Caco-2 (cell line): Measurements from ENCODE around the gene MSH4. TPM values are rescaled to one million over a fixed set of nuclear protein-coding genes. Genes with fewer than 3 reads are reported as not detected.
"Not testable (repeated sequence)": the region's sequence is repeated elsewhere in the genome, so short reads cannot be mapped to it uniquely, and the experiment has no call there.

Experiments
- BruUV-seq: library from RNA; stranded (reverse); fragments of 400-500 nt; replicated peaks from 2 replicates; lab custom pipeline; 2021; lab: Mats Ljungman, UMichigan
- CTCF ChIA-PET: fragments of 300-600 bp; sonication (Branson Sonifier 250); formaldehyde crosslinking; loops from one replicate; lab custom pipeline; 2022; ENCODE audit warnings: antibody characterized with exemption; lab: Charles Lee
- POLR2A ChIA-PET: fragments of 300-600 bp; sonication (Branson Sonifier 250); formaldehyde crosslinking; loops from one replicate; lab custom pipeline; 2022; ENCODE audit warnings: antibody characterized with exemption; lab: Charles Lee
- DNase-seq, 2 experiments: peaks; one replicate each; pipeline versions ENCODE4 v3.0.0 to v3.0.0-alpha.2; 2020 to 2022
- H3K27me3 ChIP-seq: replicated peaks from 2 replicates; pipeline ENCODE4 v1.6.0; 2011; ENCODE audit warnings: low read length; ENCODE audit not compliant: control insufficient read depth, insufficient read depth
- H3K36me3 ChIP-seq: 2 replicates; pipeline ENCODE4 v1.5.1; 2011; ENCODE audit warnings: low read length; ENCODE audit not compliant: control insufficient read depth, insufficient read depth
- H3K4me1 ChIP-seq: fragments of 250-450 bp; sonication (Bioruptor Pico); 2 replicates; pipeline ENCODE4 v1.5.1; 2020; ENCODE audit warnings: mild to moderate bottlenecking
- H3K4me3 ChIP-seq: 2 replicates; pipeline ENCODE4 v1.5.1; 2011; ENCODE audit warnings: low read depth, mild to moderate bottlenecking, control low read depth, low read length
- H3K9me3 ChIP-seq: fragments of 250-450 bp; sonication (Bioruptor Pico); 2 replicates; pipeline ENCODE4 v1.5.1; 2020; ENCODE audit warnings: mild to moderate bottlenecking, moderate library complexity
- H3K27ac Mint-ChIP-seq: one replicate; pipeline ENCODE4 v1.8.0; 2022; ENCODE audit warnings: mixed read lengths; ENCODE audit not compliant: unreplicated experiment
- H3K27me3 Mint-ChIP-seq: one replicate; pipeline ENCODE4 v1.8.0; 2022; ENCODE audit warnings: mixed read lengths; ENCODE audit not compliant: insufficient read depth, unreplicated experiment
- H3K36me3 Mint-ChIP-seq: one replicate; pipeline ENCODE4 v1.8.0; 2022; ENCODE audit warnings: mild to moderate bottlenecking, mixed read lengths; ENCODE audit not compliant: insufficient read depth, unreplicated experiment
- H3K4me1 Mint-ChIP-seq: one replicate; pipeline ENCODE4 v1.8.0; 2022; ENCODE audit warnings: low read depth, mixed read lengths; ENCODE audit not compliant: unreplicated experiment
- H3K4me3 Mint-ChIP-seq: one replicate; pipeline ENCODE4 v1.8.0; 2022; ENCODE audit warnings: mild to moderate bottlenecking, moderate library complexity, mixed read lengths; ENCODE audit not compliant: unreplicated experiment
- H3K9me3 Mint-ChIP-seq: one replicate; pipeline ENCODE4 v1.8.0; 2022; ENCODE audit warnings: mixed read lengths; ENCODE audit not compliant: unreplicated experiment
- CTCF ChIP-seq, 2 experiments: fragments of 200-600 bp in 1 of 2; IDR thresholded peaks; 1 replicate in 1 of 2; 2 replicates in 1 of 2; pipeline versions ENCODE4 v1.5.1 to v1.8.0; 2011 to 2022; ENCODE audit warnings: antibody characterized with exemption in 1 of 2, control low read depth in 1 of 2, inconsistent platforms in 1 of 2, low read depth in 1 of 2, low read length in 1 of 2, mild to moderate bottlenecking in 1 of 2, moderate library complexity in 1 of 2; ENCODE audit not compliant: insufficient read depth in 1 of 2, severe bottlenecking in 1 of 2, unreplicated experiment in 1 of 2
- intact Hi-C: fragments of 100-400 bp; cut with micrococcal nuclease; formaldehyde crosslinking; loops from one replicate; pipeline ENCODE4 v1.10.0; 2022; ENCODE audit not compliant: unreplicated experiment
- total RNA-seq: library from RNA; stranded (reverse); gene quantifications from 2 replicates; pipeline ENCODE4 v1.2.3, GENCODE V29; 2022

MSH4 gene
- total RNA-seq, 1 experiment from 2014 or later = 0.34 TPM

- no peak overlapping the region for H3K4me3 ChIP-seq
- Mint-ChIP-seq H3K9me3 (no peaks in the 10 kb centered on the region), H3K27me3 (no peaks in the 10 kb centered on the region), H3K4me1 (no peaks in the 10 kb centered on the region), H3K4me3 (no peak overlapping the region), H3K36me3 (peaks cover 83% of the 10 kb centered on the region), H3K27ac (no peak overlapping the region)
- intact Hi-C loops = loop anchor here (10.0 kb wide), 1 partner anchor 561 kb away; no protein-coding TSS in a partner anchor
- 0 out of 2 replicates have a peak, but pooled peaks cover 2% of the 10 kb centered on the region for H3K4me1 ChIP-seq
- ChIA-PET CTCF (no interaction called here), POLR2A (no interaction called here)
- no peaks in the 10 kb centered on the region for H3K36me3 ChIP-seq
- no peak for DNase-seq
- no peaks in the 10 kb centered on the region for H3K9me3 ChIP-seq
- no TSS peak for BruUV-seq
- TF ChIP-seq CTCF (IDR thresholded peaks at IDR 0.05; ENCODE audit: insufficient read depth in 1 of 2, low read depth in 1 of 2, low read length in 1 of 2, severe bottlenecking in 1 of 2, unreplicated experiment in 1 of 2) = no peak
- H3K27me3 ChIP-seq = no peaks in the 10 kb centered on the region
Observed at GRCh38 chr1:75795703-75796193, 934 bp upstream of the MSH4 start.

- Mint-ChIP-seq H3K4me3 (no peak overlapping the region), H3K36me3 (peaks cover 68% of the 10 kb centered on the region), H3K27me3 (no peaks in the 10 kb centered on the region), H3K4me1 (no peaks in the 10 kb centered on the region), H3K27ac (peak overlapping the region; percentile 80), H3K9me3 (no peaks in the 10 kb centered on the region)
- Histone ChIP-seq H3K9me3 (no peaks in the 10 kb centered on the region), H3K4me3 (no peak overlapping the region), H3K36me3 (no peaks in the 10 kb centered on the region), H3K4me1 (no peaks in the 10 kb centered on the region), H3K27me3 (no peaks in the 10 kb centered on the region)
- ChIA-PET CTCF (no interaction called here), POLR2A (no interaction called here)
- intact Hi-C loops = loop anchor here (10.0 kb wide), 1 partner anchor 562 kb away; no protein-coding TSS in a partner anchor
- TF ChIP-seq CTCF (IDR thresholded peaks at IDR 0.05; ENCODE audit: insufficient read depth in 1 of 2, low read depth in 1 of 2, low read length in 1 of 2, severe bottlenecking in 1 of 2, unreplicated experiment in 1 of 2) = no peak
- no peak for DNase-seq
- BruUV-seq = no TSS peak
Observed at GRCh38 chr1:75797273-75797588, 549 bp downstream of the MSH4 start.

GRCh38 chr1:75797606-75798216 lies 1.0 kb downstream of the MSH4 start:
- no peaks in the 10 kb centered on the region for H3K27me3 ChIP-seq
- intact Hi-C loops = loop anchor here (10.0 kb wide), 1 partner anchor 563 kb away; no protein-coding TSS in a partner anchor
- no peaks in the 10 kb centered on the region for H3K36me3 ChIP-seq
- no peak for TF ChIP-seq CTCF (IDR thresholded peaks at IDR 0.05; ENCODE audit: insufficient read depth in 1 of 2, low read depth in 1 of 2, low read length in 1 of 2, severe bottlenecking in 1 of 2, unreplicated experiment in 1 of 2)
- Mint-ChIP-seq H3K4me1 (no peaks in the 10 kb centered on the region), H3K27me3 (no peaks in the 10 kb centered on the region), H3K27ac (no peak overlapping the region), H3K9me3 (no peaks in the 10 kb centered on the region), H3K36me3 (peaks cover 64% of the 10 kb centered on the region), H3K4me3 (no peak overlapping the region)
- POLR2A ChIA-PET = interaction anchor here (0.7 kb wide), 1 partner anchor 102 kb away, joined by 4 read pairs; no protein-coding TSS in a partner anchor
- no peaks in the 10 kb centered on the region for H3K9me3 ChIP-seq
- CTCF ChIA-PET = no interaction called here
- no TSS peak for BruUV-seq
- H3K4me1 ChIP-seq = no peaks in the 10 kb centered on the region
- H3K4me3 ChIP-seq = no peak overlapping the region
- no peak for DNase-seq

- H3K9me3 Mint-ChIP-seq, H3K27ac Mint-ChIP-seq, H3K27me3 Mint-ChIP-seq, H3K9me3 ChIP-seq, BruUV-seq, H3K4me1 Mint-ChIP-seq, intact Hi-C loops, POLR2A ChIA-PET, H3K4me3 Mint-ChIP-seq, H3K36me3 ChIP-seq, DNase-seq, H3K4me1 ChIP-seq, H3K4me3 ChIP-seq, H3K27me3 ChIP-seq, CTCF ChIA-PET: not testable (repeated sequence)
- H3K36me3 Mint-ChIP-seq = peaks cover 26% of the 10 kb centered on the region
Observed at GRCh38 chr1:75801480-75801879, 4.8 kb downstream of the MSH4 start.
